ENCODE measurements around the gene NOL7. TPM values are rescaled to one million over a fixed set of nuclear protein-coding genes. Genes with fewer than 3 reads are reported as not detected.

The NOL7 gene
- total and polyA plus RNA-seq, 2 experiments from 2014 or later = 97.2 to 251 TPM

- H2AFZ ChIP-seq = peak within 1 kb of the TSS; percentile 96
- Mint-ChIP-seq H3K36me3 (ENCODE audit: low read depth) (peaks cover under 1% of the 10 kb centered on the region; the same call in 2 of the 3 replicates), H3K27ac (peak within 1 kb of the TSS; percentile 98), H3K4me1 (peaks cover 29% of the 10 kb centered on the region), H3K9me3 (no peaks in the 10 kb centered on the region; the same call in 2 of the 3 replicates), H3K27me3 (ENCODE audit: insufficient read depth, low read depth, poor library complexity) (peaks cover 12% of the 10 kb centered on the region), H3K4me3 (peak within 1 kb of the TSS; percentile 85)
- H3K36me3 ChIP-seq (ENCODE audit: insufficient read depth) = no peaks in the 10 kb centered on the region
- H3K27me3 ChIP-seq (ENCODE audit: insufficient read depth) = no peaks in the 10 kb centered on the region
- H3K4me2 ChIP-seq = peak within 1 kb of the TSS; percentile 94
- TF ChIP-seq ETS1 (IDR thresholded peaks at IDR 0.05) = 0 out of 2 replicates have a peak, but pooled peaks have one; percentile 33
- TF ChIP-seq EZH2 (IDR thresholded peaks at IDR 0.05; ENCODE audit: low read depth, unreplicated experiment) = no peak
- peak; percentile 74 for TF ChIP-seq POLR2AphosphoS5 (IDR thresholded peaks at IDR 0.05; ENCODE audit: low read depth)
- ATAC-seq (peak; percentile 79), DNase-seq (ENCODE audit: low spot score) (peak; percentile 93)
- peak within 1 kb of the TSS; percentile 84 for H3K4me3 ChIP-seq
- peak within 1 kb of the TSS; percentile 99 for H3K27ac ChIP-seq (ENCODE audit: low read depth)
- H3K79me2 ChIP-seq (replicated peaks; ENCODE audit: insufficient read depth) = peaks cover 28% of the 10 kb centered on the region
- H3K9me2 ChIP-seq (ENCODE audit: insufficient read depth) = no peaks in the 10 kb centered on the region
- H3F3A ChIP-seq (replicated peaks; ENCODE audit: low read depth) = peaks cover 10% of the 10 kb centered on the region
- no peaks in the 10 kb centered on the region for H4K20me1 ChIP-seq (replicated peaks; ENCODE audit: insufficient read depth)
- peaks cover 13% of the 10 kb centered on the region for H3K4me1 ChIP-seq (ENCODE audit: insufficient read depth)
These were observed 40.4 kb upstream of the NOL7 start, which contains the start of gene SIRT5 for GRCh38 chr6:13574571-13575376. TSS of gene SIRT5 (plus strand) at chr6:13574601. CDS start at chr6:13584111, 9,510 bp downstream.

GRCh38 chr6:13575377-13575775, 39.8 kb upstream of the NOL7 start:
- ATAC-seq = no peak
- H3K36me3 Mint-ChIP-seq (ENCODE audit: low read depth) = peaks cover 7% of the 10 kb centered on the region
- peaks cover 13% of the 10 kb centered on the region for H3K4me1 ChIP-seq (ENCODE audit: insufficient read depth)
- H3K27me3 Mint-ChIP-seq (ENCODE audit: insufficient read depth, low read depth, poor library complexity) = peaks cover 12% of the 10 kb centered on the region
- no peaks in the 10 kb centered on the region for H4K20me1 ChIP-seq (replicated peaks; ENCODE audit: insufficient read depth)
- H3F3A ChIP-seq (replicated peaks; ENCODE audit: low read depth) = peaks cover 10% of the 10 kb centered on the region
- no peaks in the 10 kb centered on the region; the same call in 2 of the 3 replicates for H3K9me3 Mint-ChIP-seq
- H3K79me2 ChIP-seq (replicated peaks; ENCODE audit: insufficient read depth) = peaks cover 28% of the 10 kb centered on the region
- H3K4me1 Mint-ChIP-seq = peaks cover 29% of the 10 kb centered on the region
- H3K27ac Mint-ChIP-seq = peak overlapping the region; percentile 98; the same call in 1 of the 2 replicates
- DNase-seq (ENCODE audit: low spot score) = no peak
- H3K36me3 ChIP-seq (ENCODE audit: insufficient read depth) = no peaks in the 10 kb centered on the region
- TF ChIP-seq NANOG (IDR thresholded peaks at IDR 0.05; ENCODE audit: borderline replicate concordance) (no peak), CREB1 (CRISPR knock-in tag; IDR thresholded peaks at IDR 0.05; ENCODE audit: low read depth) (peak; percentile 42; the same call in 1 of the 2 replicates), EZH2 (IDR thresholded peaks at IDR 0.05; ENCODE audit: low read depth, unreplicated experiment) (no peak), CTCF (conservative IDR thresholded peaks at IDR 0.05; ENCODE audit: low read depth in 2 of 2) (peak; percentile 79 to 81), POLR2AphosphoS5 (IDR thresholded peaks at IDR 0.05; ENCODE audit: low read depth) (no peak)
- no peaks in the 10 kb centered on the region for H3K9me2 ChIP-seq (ENCODE audit: insufficient read depth)
- H3K4me3 ChIP-seq = peak overlapping the region; percentile 84
- no peak overlapping the region for H2AFZ ChIP-seq
- no peaks in the 10 kb centered on the region for H3K27me3 ChIP-seq (ENCODE audit: insufficient read depth)
- peak overlapping the region; percentile 85 for H3K4me3 Mint-ChIP-seq
- peak overlapping the region; percentile 94 for H3K4me2 ChIP-seq
- no peak overlapping the region for H3K27ac ChIP-seq (ENCODE audit: low read depth)
